ENCODE measurements around the gene CTNND1.
A peak's percentile ranks its signal among the peaks of the same experiment; 100 is the strongest.
"Not testable (repeated sequence)": the region's sequence is repeated elsewhere in the genome, so short reads cannot be mapped to it uniquely, and the experiment has no call there.

Gene CTNND1

GRCh38 chr11:57761301-57762234 lies at the start of gene CTNND1:
TSS of gene CTNND1 (plus strand) at chr11:57761802. CDS start at chr11:57791479, 29,677 bp downstream.
- peak; percentile 72 for DNase-seq

DNA sequence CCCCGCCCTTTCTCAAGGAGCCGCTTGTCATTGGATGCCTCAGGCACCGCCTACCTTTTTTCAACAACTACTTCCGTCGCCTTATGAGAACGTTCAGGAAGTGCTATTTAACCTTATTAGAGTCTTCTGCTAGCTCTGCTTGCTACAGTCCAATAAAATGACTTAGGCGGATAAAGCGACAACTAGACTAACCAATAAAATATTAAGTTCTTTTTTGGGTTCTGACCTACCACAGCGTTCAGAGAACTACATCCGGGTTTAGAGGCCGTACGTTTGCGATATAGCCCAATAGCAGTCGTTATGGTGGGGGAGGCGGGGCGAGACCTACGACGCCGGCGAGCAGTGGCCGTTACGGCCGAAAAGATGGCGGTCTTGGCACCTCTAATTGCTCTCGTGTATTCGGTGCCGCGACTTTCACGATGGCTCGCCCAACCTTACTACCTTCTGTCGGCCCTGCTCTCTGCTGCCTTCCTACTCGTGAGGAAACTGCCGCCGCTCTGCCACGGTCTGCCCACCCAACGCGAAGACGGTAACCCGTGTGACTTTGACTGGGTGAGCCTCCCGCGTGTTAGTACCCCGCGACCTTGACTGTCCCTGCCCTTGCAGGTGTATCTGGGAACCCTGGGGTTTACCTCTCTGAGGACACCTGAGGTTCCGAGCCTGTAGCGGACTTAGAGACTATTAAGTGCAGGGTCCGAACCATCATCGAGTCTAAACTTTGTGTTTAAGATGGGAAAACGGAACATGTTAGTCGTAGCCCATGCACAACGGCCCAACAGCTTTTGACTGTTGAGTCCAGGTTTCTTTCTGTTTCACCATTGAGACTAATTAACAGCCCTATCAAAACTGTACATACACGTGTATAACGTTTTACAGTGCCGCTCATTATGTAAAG lies 49.1 kb upstream of the CTNND1 start, which contains the start of gene TMX2:
Gene TMX2 (plus strand): TSS at position 338 of the 895 bp plus-strand sequence. CDS start 26 bp downstream, at position 364.
- peak; percentile 98 for DNase-seq

DNA sequence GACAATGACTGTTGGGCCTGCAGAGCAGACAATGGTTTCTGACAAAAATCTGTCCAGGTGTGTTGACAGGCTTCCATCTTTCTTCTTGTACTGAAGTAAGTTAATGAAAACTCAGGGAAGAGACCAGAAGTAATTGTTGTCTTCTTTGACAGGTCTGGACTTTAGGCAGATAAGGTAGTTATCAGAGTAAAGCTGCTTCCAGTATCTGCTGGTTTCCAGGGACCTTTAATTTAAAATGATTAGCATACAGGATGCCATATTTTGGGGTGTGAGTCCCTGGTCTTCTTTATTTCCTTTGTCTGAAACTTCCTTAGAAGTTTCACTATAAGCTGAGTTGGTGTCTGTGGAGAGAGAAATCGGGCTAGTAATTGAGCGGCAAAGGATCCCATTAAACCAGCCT lies 47.8 kb upstream of the CTNND1 start:
- no peak for DNase-seq

DNA sequence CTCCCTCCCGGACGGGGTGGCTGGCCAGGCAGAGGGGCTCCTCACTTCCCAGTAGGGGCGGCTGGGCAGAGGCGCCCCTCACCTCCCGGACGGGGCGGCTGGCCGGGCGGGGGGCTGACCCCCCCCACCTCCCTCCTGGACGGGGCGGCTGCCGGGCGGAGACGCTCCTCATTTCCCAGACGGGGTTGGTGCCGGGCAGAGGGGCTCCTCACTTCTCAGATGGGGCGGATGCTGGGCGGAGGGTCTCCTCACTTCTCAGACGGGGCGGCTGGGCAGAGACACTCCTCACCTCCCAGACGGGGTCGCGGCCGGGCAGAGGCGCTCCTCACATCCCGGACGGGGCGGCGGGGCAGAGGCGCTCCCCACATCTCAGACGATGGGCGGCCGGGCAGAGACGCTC lies 44.9 kb upstream of the CTNND1 start:
- DNase-seq: not testable (repeated sequence)

DNA sequence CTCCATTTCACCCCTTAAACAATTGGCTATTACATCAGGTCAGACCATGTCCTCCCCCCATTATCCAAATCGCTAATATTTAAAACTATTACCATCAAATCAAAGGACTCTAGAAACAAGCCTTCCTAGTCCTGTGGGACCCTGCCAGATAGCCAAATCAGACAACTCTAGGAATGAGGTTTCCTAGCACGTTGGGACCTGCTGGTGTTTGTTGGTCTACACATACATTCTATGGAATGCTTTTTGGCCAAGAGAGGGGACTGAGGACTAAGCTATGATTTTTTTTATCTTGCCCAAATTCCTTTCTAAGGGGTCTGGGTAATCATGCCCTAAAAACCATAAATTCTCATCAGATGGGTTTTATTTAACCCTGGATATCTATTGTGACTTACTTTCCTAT lies 34.4 kb upstream of the CTNND1 start:
- no peak for DNase-seq

- DNase-seq: no peak
These were observed 32.8 kb upstream of the CTNND1 start for GRCh38 chr11:57728829-57729228.

- DNase-seq: no peak
These were observed 32.1 kb upstream of the CTNND1 start for GRCh38 chr11:57729479-57729878.

DNA sequence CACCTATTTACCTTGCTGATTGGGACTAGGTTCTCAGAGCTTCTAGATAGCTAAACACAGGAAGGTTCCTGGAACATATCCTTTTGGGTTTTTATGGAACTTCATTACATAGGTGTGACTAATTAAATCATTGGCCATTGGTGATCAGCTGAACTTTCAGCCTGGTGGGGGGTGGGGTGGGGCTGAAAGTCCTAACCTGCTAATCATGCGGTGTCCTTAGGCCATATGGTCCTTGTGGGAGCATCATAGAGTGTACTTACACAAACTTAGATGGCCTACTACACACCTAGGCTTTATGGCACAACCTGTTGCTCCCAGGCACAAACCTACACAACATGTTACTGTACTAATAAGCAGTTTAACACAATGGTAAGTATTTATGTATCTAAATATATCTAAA lies 28.9 kb upstream of the CTNND1 start:
- DNase-seq: no peak

GRCh38 chr11:57735619-57736298 lies 25.8 kb upstream of the CTNND1 start:
- no peak for DNase-seq

DNA sequence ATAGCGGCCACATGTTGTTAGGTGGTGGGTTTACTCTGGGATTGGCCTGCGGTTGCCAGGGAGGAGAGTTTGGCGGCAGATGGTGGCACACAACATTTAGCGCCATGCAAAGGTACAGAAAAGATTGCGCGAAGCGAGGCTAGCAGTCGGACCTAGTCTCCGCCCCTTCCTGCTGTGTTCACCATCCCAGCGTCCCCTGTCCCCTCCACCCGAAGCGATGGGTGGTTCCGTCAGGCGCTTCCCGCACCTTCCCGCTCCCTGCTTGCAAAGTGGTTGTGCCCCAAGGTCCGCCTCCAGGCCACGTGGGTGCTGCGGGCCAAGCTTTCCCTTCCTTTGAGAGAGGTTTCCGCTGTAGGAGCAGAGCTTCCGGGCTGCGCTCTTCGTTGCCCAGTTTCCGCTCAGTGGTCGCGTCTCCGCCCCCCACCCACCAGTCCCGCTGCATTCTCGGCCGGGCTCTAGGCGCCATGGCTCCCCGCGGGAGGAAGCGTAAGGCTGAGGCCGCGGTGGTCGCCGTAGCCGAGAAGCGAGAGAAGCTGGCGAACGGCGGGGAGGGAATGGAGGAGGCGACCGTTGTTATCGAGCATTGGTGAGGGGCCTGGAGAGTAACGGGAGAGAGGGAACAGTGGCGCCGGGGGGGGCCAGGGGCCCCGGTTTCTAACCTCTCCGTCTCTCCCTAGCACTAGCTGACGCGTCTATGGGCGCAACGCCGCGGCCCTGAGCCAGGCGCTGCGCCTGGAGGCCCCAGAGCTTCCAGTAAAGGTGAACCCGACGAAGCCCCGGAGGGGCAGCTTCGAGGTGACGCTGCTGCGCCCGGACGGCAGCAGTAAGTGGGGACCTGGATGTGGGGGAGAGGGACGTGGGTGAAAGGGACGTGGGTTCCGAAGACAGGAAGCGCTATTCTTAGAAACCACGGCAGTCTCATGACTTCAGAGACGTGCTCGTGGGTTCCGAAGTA lies 20.2 kb upstream of the CTNND1 start, which contains the start of gene SELENOH:
Gene SELENOH (plus strand): TSS at position 360 of the 955 bp plus-strand sequence. CDS start 105 bp downstream, at position 465.
- peak; percentile 85 for DNase-seq

GRCh38 chr11:57742087-57742452 lies 19.5 kb upstream of the CTNND1 start:
- DNase-seq: no peak

DNA sequence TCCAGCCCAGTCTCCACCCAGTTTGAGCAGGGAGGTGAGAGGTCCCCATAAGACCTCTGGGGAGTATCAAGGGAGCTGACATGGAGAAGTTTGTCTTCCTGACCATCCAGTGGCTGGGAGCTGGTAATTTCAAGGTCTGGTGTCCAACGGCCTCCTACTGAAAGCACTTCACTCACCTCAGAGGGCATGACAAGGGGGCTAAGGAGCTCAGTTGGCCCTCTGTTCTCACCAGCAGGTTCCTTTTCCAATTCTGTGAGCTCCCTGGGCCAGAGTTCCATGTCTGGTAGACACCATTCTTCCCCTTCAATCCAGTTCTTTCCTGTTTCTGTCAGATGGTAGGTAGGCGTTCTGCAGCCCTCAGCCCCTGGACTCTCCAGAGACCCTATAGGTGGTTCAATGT lies 17.2 kb upstream of the CTNND1 start:
- DNase-seq: no peak

DNA sequence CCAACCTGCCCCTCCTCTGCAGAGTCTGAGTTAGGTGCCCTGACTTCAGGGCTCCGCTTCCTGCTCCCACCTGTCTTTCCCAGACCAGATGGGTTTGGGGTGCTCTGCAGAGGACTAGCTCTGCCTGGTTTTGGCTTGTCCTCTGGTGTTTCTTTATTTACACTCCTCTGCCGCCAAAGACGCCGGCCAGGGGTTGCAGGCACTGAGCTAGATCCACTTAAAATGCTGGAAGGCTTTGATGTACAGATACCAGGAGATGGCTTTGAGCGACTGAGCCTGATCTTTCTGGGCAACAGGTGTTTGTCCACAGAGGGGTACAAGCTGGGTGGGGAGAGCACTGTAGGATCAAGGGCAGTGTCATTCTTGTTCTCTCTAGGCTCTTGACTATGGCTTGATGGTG lies 16.4 kb upstream of the CTNND1 start:
- no peak for DNase-seq

- DNase-seq: no peak
These were observed 14.7 kb upstream of the CTNND1 start for GRCh38 chr11:57746920-57747319.

GRCh38 chr11:57751176-57751575 lies 10.4 kb upstream of the CTNND1 start:
- no peak for DNase-seq

DNA sequence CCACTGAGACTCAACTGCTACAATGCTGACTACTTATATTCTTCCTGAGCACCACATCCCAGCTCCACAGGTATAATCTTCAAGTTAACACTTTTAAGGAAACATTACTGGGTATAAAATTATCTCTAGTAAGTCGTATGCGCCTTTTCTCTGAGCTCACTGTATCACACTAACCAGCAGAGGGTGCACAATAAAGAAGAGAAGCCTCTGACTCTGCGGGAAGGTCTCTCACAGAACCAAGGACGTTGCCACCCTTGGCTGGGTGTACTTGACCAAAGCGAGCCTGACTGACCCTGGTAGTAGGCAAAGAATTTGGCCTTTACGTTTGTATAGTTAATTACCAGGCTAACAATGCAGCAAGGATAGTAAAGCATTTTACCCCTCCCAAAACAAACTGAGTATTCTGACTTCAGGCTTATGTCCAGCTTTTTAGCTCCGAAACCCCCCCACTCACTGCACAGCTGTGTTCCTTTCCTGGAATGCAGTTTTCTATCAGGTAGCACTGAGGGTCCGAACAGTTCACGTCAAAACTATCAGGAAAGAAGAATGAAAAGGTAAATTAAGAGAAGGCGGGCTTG lies 9.8 kb upstream of the CTNND1 start, which contains the start of gene BTBD18:
Gene BTBD18 (minus strand): TSS at position 144 of the 578 bp plus-strand sequence. CDS start 631 bp downstream, outside the sequence.
- no peak for DNase-seq

DNA sequence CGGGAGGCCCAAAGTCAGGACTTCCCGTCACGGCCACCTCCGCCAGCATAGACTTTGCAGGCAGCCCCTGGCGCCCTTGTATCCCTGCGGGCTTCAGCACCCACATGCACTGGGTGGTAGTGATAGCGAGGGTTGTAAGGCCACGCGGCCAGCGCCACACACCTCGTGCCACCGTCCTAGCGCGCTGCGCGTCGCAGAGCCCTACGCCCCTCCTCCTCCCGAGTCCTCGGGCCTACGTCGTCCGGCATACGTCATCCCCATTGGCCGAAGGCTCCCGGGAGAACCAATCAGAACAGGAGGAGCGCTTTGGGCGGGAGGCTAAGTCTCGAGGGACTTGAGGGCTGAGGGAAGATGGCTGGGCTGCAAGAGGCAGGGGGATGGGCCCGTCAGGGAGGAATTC lies 8.6 kb upstream of the CTNND1 start:
- no peak for DNase-seq

DNA sequence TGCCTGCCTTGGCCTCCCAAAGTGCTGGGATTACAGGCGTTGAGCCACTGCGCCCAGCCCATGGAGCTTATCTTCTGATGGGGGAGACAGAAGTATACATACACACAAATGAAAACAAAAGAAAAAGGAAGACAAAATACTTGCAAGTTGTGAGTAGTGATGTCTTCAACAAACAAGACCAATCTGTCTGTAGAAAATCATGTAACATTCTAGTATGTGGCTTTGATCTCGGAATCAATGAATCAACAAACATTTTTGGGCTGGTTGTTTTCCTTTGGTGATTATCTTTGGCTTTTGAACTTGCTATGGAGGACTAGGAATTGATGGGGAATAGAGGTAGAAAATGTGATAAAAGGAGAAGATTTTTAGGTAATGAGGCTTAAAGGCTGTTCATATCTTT lies 3.4 kb upstream of the CTNND1 start:
- DNase-seq: no peak

DNA sequence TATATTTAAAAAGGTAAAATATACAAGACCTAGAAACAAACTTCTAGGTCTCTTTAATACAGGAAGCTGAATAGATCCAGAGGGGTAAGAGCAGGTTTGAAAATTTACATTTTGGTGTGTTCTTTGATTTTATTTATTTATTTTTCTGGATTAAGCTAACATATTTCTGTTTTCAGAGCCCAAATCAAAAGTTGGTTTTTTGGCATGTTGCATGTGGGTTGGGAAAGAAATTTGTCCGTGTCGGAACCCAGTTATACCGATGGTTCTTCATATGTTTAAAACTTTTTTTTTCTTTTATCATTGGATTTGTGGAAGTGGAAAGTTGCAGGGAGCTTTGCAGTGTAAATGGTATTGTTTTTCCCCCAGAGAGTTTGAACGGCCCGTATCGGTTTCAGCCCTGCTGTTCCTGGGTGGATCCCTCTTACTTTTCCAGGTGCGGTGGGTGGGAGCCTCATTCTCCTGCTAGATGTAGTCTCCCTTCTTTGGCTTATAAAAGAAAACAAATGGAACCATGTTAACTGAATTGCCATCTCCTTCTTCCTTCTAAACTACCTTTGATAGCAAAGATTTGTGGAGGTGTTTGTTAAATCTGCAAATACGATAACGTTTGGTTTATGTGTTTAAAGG lies 746 bp downstream of the CTNND1 start:
- DNase-seq: no peak

GRCh38 chr11:57763568-57763967 lies 2.0 kb downstream of the CTNND1 start:
- DNase-seq: no peak

GRCh38 chr11:57764021-57764420 lies 2.4 kb downstream of the CTNND1 start:
- no peak for DNase-seq

Measured in NCI-H524 treated with DMSO at 0.1 percent for 48 hours (cell line).